Hepatocyte (in vitro differentiated cells): Measurements from ENCODE around the gene PDGFD. TPM values are rescaled to one million over a fixed set of nuclear protein-coding genes. Genes with fewer than 3 reads are reported as not detected.

Experiments
- DNase-seq: peaks from one replicate; pipeline ENCODE4 v3.0.0-alpha.2; 2016; ENCODE audit warnings: low spot score
- H2AFZ ChIP-seq: fragments of 200-600 bp; sonication (generic); 2 replicates; pipeline ENCODE4 v1.6.0; 2016; ENCODE audit warnings: antibody characterized with exemption, mild to moderate bottlenecking
- H3K27ac ChIP-seq: fragments of 200-600 bp; sonication (generic); 2 replicates; pipeline ENCODE4 v1.5.1; 2016; ENCODE audit warnings: mild to moderate bottlenecking
- H3K27me3 ChIP-seq: fragments of 200-600 bp; sonication (generic); 2 replicates; pipeline ENCODE4 v1.6.1; 2016
- H3K36me3 ChIP-seq: fragments of 200-600 bp; sonication (generic); replicated peaks from 2 replicates; pipeline ENCODE4 v1.5.1; 2016; ENCODE audit warnings: low read depth; ENCODE audit not compliant: insufficient read depth
- H3K4me1 ChIP-seq: fragments of 200-600 bp; sonication (generic); 2 replicates; pipeline ENCODE4 v1.5.1; 2016; ENCODE audit warnings: mild to moderate bottlenecking, moderate library complexity; ENCODE audit not compliant: insufficient read depth
- H3K4me2 ChIP-seq: fragments of 200-600 bp; sonication (generic); 2 replicates; pipeline ENCODE4 v1.6.0; 2016
- H3K4me3 ChIP-seq: fragments of 200-600 bp; sonication (generic); 2 replicates; pipeline ENCODE4 v1.5.1; 2016; ENCODE audit warnings: mild to moderate bottlenecking
- H3K79me2 ChIP-seq: fragments of 200-600 bp; sonication (generic); 2 replicates; pipeline ENCODE4 v1.6.0; 2017; ENCODE audit warnings: mild to moderate bottlenecking
- H3K9me2 ChIP-seq: fragments of 200-600 bp; sonication (generic); replicated peaks from 2 replicates; pipeline ENCODE4 v1.6.0; 2017; ENCODE audit warnings: mild to moderate bottlenecking; ENCODE audit not compliant: insufficient read depth
- H3K9me3 ChIP-seq: fragments of 200-600 bp; sonication (generic); 2 replicates; pipeline ENCODE4 v1.5.1; 2016; ENCODE audit warnings: low read depth, mild to moderate bottlenecking
- H4K20me1 ChIP-seq: fragments of 200-600 bp; sonication (generic); 2 replicates; pipeline ENCODE4 v1.6.0; 2016; ENCODE audit warnings: mild to moderate bottlenecking; ENCODE audit not compliant: insufficient read depth, poor library complexity, severe bottlenecking
- EZH2 ChIP-seq: fragments of 200-600 bp; sonication (generic); IDR thresholded peaks from 2 replicates; pipeline ENCODE4 v1.6.1; 2016; ENCODE audit warnings: antibody characterized with exemption, mild to moderate bottlenecking, borderline replicate concordance
- EZH2phosphoT487 ChIP-seq: fragments of 200-600 bp; sonication (generic); IDR thresholded peaks from one replicate; pipeline ENCODE4 v1.6.1; 2018; ENCODE audit warnings: antibody characterized with exemption, mild to moderate bottlenecking, low read depth, moderate library complexity; ENCODE audit not compliant: unreplicated experiment, severe bottlenecking
- WGBS: methylation state at CpG from one replicate; pipeline ENCODE4 v1.1.6; 2016; ENCODE audit warnings: low lambda C conversion rate; ENCODE audit errors: missing lambda C conversion rate; 5-methylcytosine and 5-hydroxymethylcytosine counted together
- polyA plus RNA-seq: library from polyadenylated mRNA; unstranded; fragments of >200 nt; fragmentation: Nextera tagmentation; extraction: Ambion mirVana; gene quantifications from 2 replicates; pipeline ENCODE4 v1.2.1, GENCODE V29; 2016
- total RNA-seq: library from RNA; depleted of rRNA; stranded (reverse); fragments of >200 nt; gene quantifications from 2 replicates; pipeline ENCODE4 v1.2.3, GENCODE V29; 2014
- TF ChIP-seq, protein P1 (sequence below): fragments of 200-600 bp; sonication (generic); IDR thresholded peaks from 2 replicates; pipeline ENCODE4 v1.5.1; 2016; ENCODE audit warnings: antibody characterized with exemption, mild to moderate bottlenecking; ENCODE audit not compliant: poor library complexity

The PDGFD gene
- total and polyA plus RNA-seq, 2 experiments from 2014 or later, result 17.3 to 29.6 TPM

DNA sequence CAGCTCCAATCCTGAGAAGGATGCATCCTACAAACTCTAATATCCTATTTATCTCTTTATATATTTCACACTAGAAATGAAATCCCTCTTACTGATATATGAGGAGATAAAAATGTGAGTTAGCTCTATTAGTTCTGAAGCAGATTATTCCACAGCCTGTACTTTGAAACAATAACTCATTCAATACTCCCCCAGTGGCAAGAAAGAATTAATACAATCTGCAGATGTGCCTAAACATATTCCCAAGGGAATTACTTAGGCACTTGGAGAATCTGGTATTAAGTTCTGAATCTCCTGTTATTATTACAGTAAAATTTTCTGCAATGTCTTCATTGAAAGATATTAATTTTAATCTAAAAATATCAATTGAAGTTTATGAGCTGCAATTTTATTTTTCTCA, 68.2 kb downstream of the PDGFD start:
- TF ChIP-seq, protein P1, sequence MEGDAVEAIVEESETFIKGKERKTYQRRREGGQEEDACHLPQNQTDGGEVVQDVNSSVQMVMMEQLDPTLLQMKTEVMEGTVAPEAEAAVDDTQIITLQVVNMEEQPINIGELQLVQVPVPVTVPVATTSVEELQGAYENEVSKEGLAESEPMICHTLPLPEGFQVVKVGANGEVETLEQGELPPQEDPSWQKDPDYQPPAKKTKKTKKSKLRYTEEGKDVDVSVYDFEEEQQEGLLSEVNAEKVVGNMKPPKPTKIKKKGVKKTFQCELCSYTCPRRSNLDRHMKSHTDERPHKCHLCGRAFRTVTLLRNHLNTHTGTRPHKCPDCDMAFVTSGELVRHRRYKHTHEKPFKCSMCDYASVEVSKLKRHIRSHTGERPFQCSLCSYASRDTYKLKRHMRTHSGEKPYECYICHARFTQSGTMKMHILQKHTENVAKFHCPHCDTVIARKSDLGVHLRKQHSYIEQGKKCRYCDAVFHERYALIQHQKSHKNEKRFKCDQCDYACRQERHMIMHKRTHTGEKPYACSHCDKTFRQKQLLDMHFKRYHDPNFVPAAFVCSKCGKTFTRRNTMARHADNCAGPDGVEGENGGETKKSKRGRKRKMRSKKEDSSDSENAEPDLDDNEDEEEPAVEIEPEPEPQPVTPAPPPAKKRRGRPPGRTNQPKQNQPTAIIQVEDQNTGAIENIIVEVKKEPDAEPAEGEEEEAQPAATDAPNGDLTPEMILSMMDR, result no peak
- no peak for TF ChIP-seq EZH2
- TF ChIP-seq EZH2phosphoT487, result no peak
- no peak for DNase-seq
- Histone ChIP-seq H4K20me1 (no peaks in the 10 kb centered on the region), H3K27me3 (no peaks in the 10 kb centered on the region), H3K4me1 (peaks cover 9% of the 10 kb centered on the region), H3K4me3 (no peak overlapping the region), H3K4me2 (no peak overlapping the region), H3K79me2 (no peaks in the 10 kb centered on the region), H3K9me2 (no peaks in the 10 kb centered on the region), H3K9me3 (no peaks in the 10 kb centered on the region), H3K36me3 (no peaks in the 10 kb centered on the region), H3K27ac (no peak overlapping the region), H2AFZ (no peak overlapping the region)

DNA sequence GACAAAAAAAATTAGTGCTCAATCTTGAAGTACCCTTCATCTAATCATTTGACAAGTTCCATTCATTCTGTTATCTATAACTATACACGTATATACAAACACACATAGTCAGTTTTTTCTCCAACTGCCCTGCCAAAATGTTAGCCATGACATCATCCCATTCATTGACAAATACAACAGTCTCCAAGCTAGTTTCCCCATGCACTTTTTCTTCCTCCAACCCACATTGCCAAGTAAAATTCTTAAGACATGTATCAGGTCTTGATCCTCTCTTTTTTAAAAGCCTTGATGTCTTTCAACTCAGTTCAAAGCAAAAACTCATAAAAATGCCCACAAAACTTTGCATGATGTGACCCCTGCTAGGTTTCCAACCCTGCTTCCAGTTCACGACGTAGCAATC, 69.4 kb downstream of the PDGFD start:
- H3K4me2 ChIP-seq, result no peak overlapping the region
- TF ChIP-seq, protein P1, result no peak
- TF ChIP-seq EZH2phosphoT487 (no peak), EZH2 (no peak)
- WGBS, result 69% methylated on average over 3 of the region's 3 CpGs

DNA sequence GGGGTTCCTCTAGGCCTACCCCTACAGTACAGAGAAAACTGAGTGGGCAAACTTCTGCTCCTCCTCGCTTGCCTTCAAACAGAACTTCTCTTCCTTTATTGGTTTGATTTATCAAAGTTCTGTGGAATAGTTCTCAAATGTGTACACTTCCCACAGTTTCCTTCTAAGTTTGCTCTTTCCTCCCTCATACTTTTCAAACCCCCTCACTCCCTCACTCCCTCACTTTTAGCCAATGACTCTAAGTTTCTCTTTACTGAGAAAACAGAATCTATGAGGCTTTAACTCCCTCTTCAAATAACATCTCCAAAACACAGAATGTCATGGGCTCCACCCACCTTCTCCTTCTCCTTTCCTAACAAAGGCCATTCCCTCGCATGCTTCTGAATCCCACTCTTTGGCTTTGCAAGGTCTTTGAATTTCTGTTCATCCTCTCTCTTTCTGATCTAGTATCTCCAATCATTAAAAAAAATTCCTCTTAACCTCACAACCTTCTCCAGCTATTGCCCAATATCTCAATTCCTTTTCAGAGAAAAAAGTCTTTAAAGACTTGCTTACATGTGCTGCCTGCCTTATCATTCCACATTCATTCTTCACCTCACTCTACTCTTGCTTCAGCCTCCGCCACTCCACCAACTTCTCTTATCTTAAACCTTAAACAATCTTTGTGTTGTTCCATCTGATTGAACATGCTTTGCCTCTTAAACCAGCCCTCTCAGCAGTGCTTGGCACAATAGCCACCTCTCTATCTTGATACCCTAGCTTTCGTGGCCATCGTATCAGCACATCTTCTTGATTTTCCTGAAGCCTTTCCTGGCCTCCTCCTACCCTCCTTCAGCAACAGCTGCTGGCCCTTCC, 70.3 kb downstream of the PDGFD start:
- H4K20me1 ChIP-seq, result no peaks in the 10 kb centered on the region
- no peak overlapping the region for H3K4me3 ChIP-seq
- H3K9me3 ChIP-seq, result no peaks in the 10 kb centered on the region
- H2AFZ ChIP-seq, result no peak overlapping the region
- H3K27me3 ChIP-seq, result no peaks in the 10 kb centered on the region
- H3K27ac ChIP-seq, result no peak overlapping the region
- H3K4me2 ChIP-seq, result no peak overlapping the region
- H3K36me3 ChIP-seq, result no peaks in the 10 kb centered on the region
- 77% methylated on average over 5 of the region's 5 CpGs for whole genome bisulfite sequencing
- no peaks in the 10 kb centered on the region for H3K9me2 ChIP-seq
- no peak for TF ChIP-seq EZH2phosphoT487
- TF ChIP-seq, protein P1, result no peak
- TF ChIP-seq EZH2, result no peak
- peaks cover 9% of the 10 kb centered on the region for H3K4me1 ChIP-seq
- no peak for DNase-seq
- H3K79me2 ChIP-seq, result no peaks in the 10 kb centered on the region

More for the DNA sequence above, 69.4 kb downstream of the PDGFD start:
- Histone ChIP-seq H3K36me3 (no peaks in the 10 kb centered on the region), H4K20me1 (no peaks in the 10 kb centered on the region), H3K27ac (no peak overlapping the region), H3K27me3 (no peaks in the 10 kb centered on the region), H3K9me2 (no peaks in the 10 kb centered on the region), H3K9me3 (no peaks in the 10 kb centered on the region), H3K4me3 (no peak overlapping the region), H3K79me2 (no peaks in the 10 kb centered on the region), H3K4me1 (peaks cover 9% of the 10 kb centered on the region), H2AFZ (no peak overlapping the region)
- no peak for DNase-seq
